Endothelial cell (in vitro differentiated cells): Measurements from ENCODE around the gene EME2. TPM values are rescaled to one million over a fixed set of nuclear protein-coding genes. Genes with fewer than 3 reads are reported as not detected.

ENCODE experiments used
- DNase-seq: peaks from one replicate; pipeline ENCODE4 v3.0.0; 2021; ENCODE audit warnings: low spot score
- H3K27ac Mint-ChIP-seq: one replicate; pipeline ENCODE4 v1.8.0; 2021; ENCODE audit warnings: mixed read lengths, inconsistent platforms; ENCODE audit not compliant: unreplicated experiment
- H3K27me3 Mint-ChIP-seq: one replicate; pipeline ENCODE4 v1.8.0; 2021; ENCODE audit warnings: mild to moderate bottlenecking, moderate library complexity, mixed read lengths, inconsistent platforms; ENCODE audit not compliant: unreplicated experiment
- H3K36me3 Mint-ChIP-seq: one replicate; pipeline ENCODE4 v1.8.0; 2021; ENCODE audit warnings: mild to moderate bottlenecking, low read depth, mixed read lengths, inconsistent platforms; ENCODE audit not compliant: unreplicated experiment
- H3K4me1 Mint-ChIP-seq: one replicate; pipeline ENCODE4 v1.8.0; 2021; ENCODE audit warnings: mild to moderate bottlenecking, mixed read lengths, inconsistent platforms; ENCODE audit not compliant: unreplicated experiment
- H3K4me3 Mint-ChIP-seq: one replicate; pipeline ENCODE4 v1.8.0; 2021; ENCODE audit warnings: mild to moderate bottlenecking, mixed read lengths, inconsistent platforms; ENCODE audit not compliant: unreplicated experiment
- H3K9me3 Mint-ChIP-seq: one replicate; pipeline ENCODE4 v1.8.0; 2021; ENCODE audit warnings: mixed read lengths, inconsistent platforms; ENCODE audit not compliant: unreplicated experiment
- CTCF ChIP-seq: fragments of 200-600 bp; sonication (generic); IDR thresholded peaks from one replicate; pipeline ENCODE4 v1.5.0; 2021; ENCODE audit warnings: antibody characterized with exemption; ENCODE audit not compliant: unreplicated experiment
- total RNA-seq: library from RNA; stranded (reverse); fragmentation: NEBNext Ultra II Directional; extraction: Animal tissue kit (Norgen Biotek cat#: 25700); gene quantifications from one replicate; pipeline ENCODE4 v1.2.1, GENCODE V29; 2021; ENCODE audit not compliant: unreplicated experiment

Gene EME2
- total RNA-seq, 1 donor from 2014 or later, result 25.4 TPM

DNA sequence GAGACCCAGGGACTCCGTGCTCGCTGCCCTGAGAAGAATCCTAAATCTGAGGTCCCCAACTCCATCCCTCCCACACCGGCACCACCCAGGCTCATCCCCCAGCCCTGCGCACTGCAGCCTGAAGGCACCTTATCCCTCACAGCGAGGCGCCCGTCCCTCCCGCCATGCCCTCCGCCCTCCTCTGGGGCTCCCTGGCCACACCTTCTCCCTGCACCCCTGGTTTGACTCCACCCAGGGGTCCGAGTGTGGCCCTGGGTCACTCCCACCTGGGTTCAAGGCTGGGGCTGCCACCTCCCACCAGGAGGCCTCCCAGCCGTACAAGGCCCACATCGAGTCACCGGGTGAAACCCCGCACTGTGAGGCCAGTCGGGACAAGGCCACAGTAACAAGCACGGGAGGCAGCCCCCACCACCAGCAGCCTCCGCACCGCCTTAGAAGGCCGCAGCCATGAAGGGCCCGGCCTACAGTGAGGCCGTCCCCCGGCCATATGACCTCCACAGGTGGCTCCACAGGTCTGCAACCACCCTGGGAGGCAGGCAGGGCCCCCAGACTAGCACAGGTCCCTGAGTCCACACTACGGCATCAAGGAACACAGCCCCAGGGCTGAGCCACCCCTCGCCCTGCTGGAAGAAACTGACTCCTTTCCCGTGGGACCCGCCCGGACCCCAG is 45.7 kb downstream of the EME2 start:
- Mint-ChIP-seq H3K4me1 (no peaks in the 10 kb centered on the region), H3K27ac (no peak overlapping the region), H3K9me3 (no peaks in the 10 kb centered on the region), H3K27me3 (no peaks in the 10 kb centered on the region), H3K4me3 (no peak overlapping the region), H3K36me3 (peaks cover 18% of the 10 kb centered on the region)
- no peak for DNase-seq
- no peak for TF ChIP-seq CTCF

DNA sequence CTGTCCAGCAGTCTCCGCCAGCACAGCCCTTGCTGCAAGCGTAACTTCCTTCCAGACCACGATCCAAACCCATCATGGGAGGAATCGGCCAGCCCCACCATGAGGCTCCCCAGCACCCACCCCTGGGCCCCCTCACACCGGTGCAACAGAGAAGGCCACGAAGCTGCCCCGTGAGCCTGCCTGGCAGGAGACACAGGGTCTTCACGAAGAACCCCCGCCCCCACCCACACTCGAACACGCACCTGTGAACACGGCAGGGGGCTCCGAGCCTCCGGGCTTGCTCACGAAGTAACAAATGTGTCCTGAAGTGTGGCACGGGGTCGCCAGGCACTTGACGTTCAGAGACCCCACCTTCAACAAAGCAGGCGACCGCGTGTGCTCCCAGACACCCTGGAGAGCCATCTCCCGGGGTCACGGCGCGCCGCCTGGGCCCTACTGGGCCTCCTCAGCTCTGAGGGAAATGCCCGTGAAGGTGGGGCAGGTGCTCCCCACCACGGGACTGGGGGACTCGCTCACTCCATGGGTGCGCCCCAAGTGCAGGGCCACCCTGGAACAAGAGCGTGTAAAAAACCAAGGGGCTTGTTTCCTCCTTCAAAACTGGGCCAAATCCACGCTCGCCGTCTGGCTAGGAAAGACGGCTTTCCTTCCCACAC is 46.4 kb downstream of the EME2 start:
- H3K36me3 Mint-ChIP-seq, result peaks cover 12% of the 10 kb centered on the region
- no peaks in the 10 kb centered on the region for H3K27me3 Mint-ChIP-seq
- no peak overlapping the region for H3K27ac Mint-ChIP-seq
- H3K4me1 Mint-ChIP-seq, result no peaks in the 10 kb centered on the region
- no peak overlapping the region for H3K4me3 Mint-ChIP-seq
- no peak for DNase-seq
- TF ChIP-seq CTCF, result no peak
- H3K9me3 Mint-ChIP-seq, result no peaks in the 10 kb centered on the region

DNA sequence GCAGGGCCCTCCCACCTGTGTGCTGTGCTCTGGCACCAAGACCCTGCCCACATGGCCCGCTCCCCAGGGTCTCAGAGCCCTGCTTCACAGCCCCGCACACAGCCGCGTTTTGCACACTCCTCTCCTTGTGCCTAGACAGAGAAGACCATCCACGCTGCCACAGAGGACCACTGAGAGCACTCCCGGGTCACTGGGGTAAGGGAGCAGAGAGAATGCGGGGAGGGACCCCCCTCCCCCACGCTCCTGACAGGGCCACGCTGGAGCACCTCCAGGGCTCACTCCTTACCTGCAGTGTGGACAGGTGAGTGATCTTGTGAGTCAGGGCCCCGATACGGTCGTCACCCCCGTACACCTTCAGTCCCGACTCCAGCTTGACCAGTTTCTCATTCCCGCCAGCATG is 47.0 kb downstream of the EME2 start:
- Mint-ChIP-seq H3K4me3 (no peak overlapping the region), H3K4me1 (no peaks in the 10 kb centered on the region), H3K27me3 (no peaks in the 10 kb centered on the region), H3K36me3 (peaks cover 12% of the 10 kb centered on the region), H3K27ac (no peak overlapping the region), H3K9me3 (no peaks in the 10 kb centered on the region)
- no peak for DNase-seq
- no peak for TF ChIP-seq CTCF

DNA sequence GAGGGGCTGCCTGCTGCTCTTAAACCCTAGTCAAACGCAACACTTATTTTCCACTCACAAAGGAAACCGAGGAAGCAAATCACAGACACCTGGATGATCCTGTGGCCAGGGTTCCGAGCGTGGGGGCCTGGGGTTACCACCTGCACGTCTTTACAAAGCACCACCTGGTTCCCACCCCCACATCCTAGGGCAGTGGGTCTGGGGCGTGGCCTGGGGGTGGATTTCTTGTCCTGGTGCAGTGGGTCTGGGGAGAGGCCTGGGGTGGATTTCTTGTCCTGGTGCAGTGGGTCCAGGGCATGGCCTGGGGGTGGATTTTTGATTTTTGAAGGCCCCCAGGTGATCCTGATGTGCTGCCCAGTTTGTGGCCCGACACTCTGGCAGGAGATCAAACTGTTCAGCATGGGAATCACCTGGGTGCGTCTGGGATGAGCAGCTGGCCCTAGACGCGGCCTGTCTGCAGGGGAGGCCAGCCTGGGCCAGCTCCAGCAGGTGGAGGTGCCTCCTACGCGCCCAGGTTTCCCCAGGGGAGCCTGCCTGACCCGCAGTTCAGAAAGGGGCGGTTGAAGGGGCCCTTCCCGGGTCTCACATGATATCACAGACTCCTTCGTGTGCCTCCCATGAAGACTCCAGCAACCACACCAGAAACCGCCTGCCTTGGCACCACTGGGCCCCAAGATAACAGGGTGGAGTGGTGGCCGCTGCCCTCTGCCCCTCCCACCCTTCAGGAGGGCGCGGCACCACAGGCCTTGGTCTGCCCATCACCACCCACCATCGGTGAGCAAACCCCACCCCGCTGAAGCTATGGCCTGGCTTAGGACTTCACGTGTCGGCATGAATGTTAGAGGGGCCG is 47.7 kb downstream of the EME2 start:
- no peaks in the 10 kb centered on the region for H3K4me1 Mint-ChIP-seq
- H3K36me3 Mint-ChIP-seq, result peaks cover 7% of the 10 kb centered on the region
- no peaks in the 10 kb centered on the region for H3K9me3 Mint-ChIP-seq
- DNase-seq, result no peak
- H3K27ac Mint-ChIP-seq, result no peak overlapping the region
- TF ChIP-seq CTCF, result no peak
- H3K27me3 Mint-ChIP-seq, result no peaks in the 10 kb centered on the region
- H3K4me3 Mint-ChIP-seq, result no peak overlapping the region
